Neural progenitor cell (in vitro differentiated cells): ENCODE measurements around the gene THRB. TPM values are rescaled to one million over a fixed set of nuclear protein-coding genes. Genes with fewer than 3 reads are reported as not detected.

ENCODE experiments used
- DNase-seq: peaks from one replicate; pipeline ENCODE4 v3.0.0-alpha.2; 2016; ENCODE audit warnings: low spot score
- H2AFZ ChIP-seq: fragments of 200-600 bp; sonication (generic); replicated peaks from 2 replicates; pipeline ENCODE4 v1.6.1; 2016; ENCODE audit warnings: antibody characterized with exemption
- H3F3A ChIP-seq: fragments of 200-600 bp; sonication (generic); 2 replicates; pipeline ENCODE4 v1.6.1; 2016; ENCODE audit warnings: antibody characterized with exemption, low read depth
- H3K27ac ChIP-seq: fragments of 200-600 bp; sonication (generic); 2 replicates; pipeline ENCODE4 v1.5.1; 2016; ENCODE audit warnings: mild to moderate bottlenecking
- H3K27me3 ChIP-seq: fragments of 200-600 bp; sonication (generic); 2 replicates; pipeline ENCODE4 v1.6.1; 2016; ENCODE audit warnings: mild to moderate bottlenecking, moderate library complexity
- H3K36me3 ChIP-seq: fragments of 200-600 bp; sonication (generic); 2 replicates; pipeline ENCODE4 v1.5.1; 2016
- H3K4me1 ChIP-seq: fragments of 200-600 bp; sonication (generic); 2 replicates; pipeline ENCODE4 v1.6.1; 2016; ENCODE audit warnings: mixed run types
- H3K4me2 ChIP-seq: fragments of 200-600 bp; sonication (generic); 2 replicates; pipeline ENCODE4 v1.6.1; 2016
- H3K4me3 ChIP-seq: fragments of 200-600 bp; sonication (generic); 2 replicates; pipeline ENCODE4 v1.5.1; 2016
- H3K79me2 ChIP-seq: fragments of 200-600 bp; sonication (generic); 2 replicates; pipeline ENCODE4 v1.6.1; 2016; ENCODE audit warnings: low read depth
- H3K9ac ChIP-seq: fragments of 200-600 bp; sonication (generic); 2 replicates; pipeline ENCODE4 v1.6.1; 2016
- H3K9me3 ChIP-seq: fragments of 200-600 bp; sonication (generic); 2 replicates; pipeline ENCODE4 v1.5.1; 2016; ENCODE audit warnings: low read depth
- H4K20me1 ChIP-seq: fragments of 200-600 bp; sonication (generic); 2 replicates; pipeline ENCODE4 v1.6.1; 2016; ENCODE audit warnings: low read depth
- H3K27ac Mint-ChIP-seq: 3 replicates; pipeline ENCODE4 v1.8.0; 2021; ENCODE audit warnings: mixed read lengths
- H3K27me3 Mint-ChIP-seq: 2 replicates; pipeline ENCODE4 v1.8.0; 2022; ENCODE audit warnings: low read depth, mild to moderate bottlenecking, inconsistent platforms, moderate library complexity, mixed read lengths; ENCODE audit not compliant: insufficient read depth
- H3K36me3 Mint-ChIP-seq: 3 replicates; pipeline ENCODE4 v1.8.0; 2021; ENCODE audit warnings: mixed read lengths
- H3K4me1 Mint-ChIP-seq: 3 replicates; pipeline ENCODE4 v1.8.0; 2021; ENCODE audit warnings: mixed read lengths
- H3K4me3 Mint-ChIP-seq: 3 replicates; pipeline ENCODE4 v1.8.0; 2021; ENCODE audit warnings: mild to moderate bottlenecking, moderate library complexity, mixed read lengths
- H3K9me3 Mint-ChIP-seq: 3 replicates; pipeline ENCODE4 v1.8.0; 2020; ENCODE audit warnings: mixed read lengths
- CTCF ChIP-seq: fragments of 200-600 bp; sonication (generic); IDR thresholded peaks from 2 replicates; pipeline ENCODE4 v1.5.1; 2017; ENCODE audit warnings: antibody characterized with exemption, mild to moderate bottlenecking
- EZH2 ChIP-seq: fragments of 200-600 bp; sonication (generic); IDR thresholded peaks from 2 replicates; pipeline ENCODE4 v1.6.1; 2017; ENCODE audit warnings: antibody characterized with exemption, mild to moderate bottlenecking, moderate library complexity
- EZH2phosphoT487 ChIP-seq: fragments of 200-600 bp; sonication (generic); IDR thresholded peaks from 2 replicates; pipeline ENCODE4 v1.6.1; 2017; ENCODE audit warnings: antibody characterized with exemption
- total RNA-seq: library from RNA; depleted of rRNA; stranded (reverse); fragments of >200 nt; gene quantifications from 2 replicates; pipeline ENCODE4 v1.2.3, GENCODE V29; 2015; ENCODE audit warnings: low replicate concordance

THRB gene
- total RNA-seq, 1 donor from 2014 or later = 1.2 TPM

- Histone ChIP-seq H3K4me3 (no peak overlapping the region), H3K4me1 (peaks cover 24% of the 10 kb centered on the region), H2AFZ (no peak overlapping the region), H3K9me3 (no peaks in the 10 kb centered on the region), H3K4me2 (no peak overlapping the region), H3K79me2 (no peaks in the 10 kb centered on the region), H3K36me3 (no peaks in the 10 kb centered on the region), H3K27me3 (no peaks in the 10 kb centered on the region), H3K9ac (no peak overlapping the region), H3F3A (peaks cover 13% of the 10 kb centered on the region), H4K20me1 (no peaks in the 10 kb centered on the region), H3K27ac (no peak overlapping the region)
- no peaks in the 10 kb centered on the region for H3K36me3 Mint-ChIP-seq
- no peak for DNase-seq
- peaks cover 5% of the 10 kb centered on the region for H3K27me3 Mint-ChIP-seq
- no peak for TF ChIP-seq EZH2
- H3K27ac Mint-ChIP-seq = no peak overlapping the region
- H3K4me3 Mint-ChIP-seq = no peak overlapping the region
- peaks cover 5% of the 10 kb centered on the region for H3K4me1 Mint-ChIP-seq
- peaks cover 2% of the 10 kb centered on the region for H3K9me3 Mint-ChIP-seq
These were observed 19.8 kb downstream of the THRB start for GRCh38 chr3:24474862-24475261.

DNA sequence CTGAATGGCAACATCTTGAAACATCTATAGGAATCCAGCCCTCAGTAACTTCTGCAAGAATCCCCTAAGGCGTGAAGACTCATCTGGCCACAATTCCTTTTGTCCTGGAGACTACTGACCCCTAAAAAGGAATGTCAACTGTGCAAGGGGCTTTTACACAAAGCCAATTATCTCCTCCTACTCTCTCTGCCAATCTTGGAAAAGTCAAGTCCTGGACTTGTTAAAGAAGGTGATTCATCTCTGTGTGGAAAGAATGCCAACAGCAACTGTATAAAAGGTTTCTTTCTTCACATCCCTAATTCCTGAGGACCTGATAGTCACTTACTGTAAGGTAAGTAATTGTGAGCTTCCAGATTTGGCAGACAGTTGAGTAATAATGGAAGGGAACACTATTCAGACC is 22.3 kb downstream of the THRB start:
- H2AFZ ChIP-seq = no peak overlapping the region
- Mint-ChIP-seq H3K27me3 (no peaks in the 10 kb centered on the region), H3K27ac (no peak overlapping the region), H3K36me3 (no peaks in the 10 kb centered on the region), H3K9me3 (peaks cover 2% of the 10 kb centered on the region), H3K4me1 (peaks cover 1% of the 10 kb centered on the region), H3K4me3 (no peak overlapping the region)
- no peaks in the 10 kb centered on the region for H3K27me3 ChIP-seq
- H3K36me3 ChIP-seq = no peaks in the 10 kb centered on the region
- H3K4me3 ChIP-seq = no peak overlapping the region
- no peak overlapping the region for H3K27ac ChIP-seq
- H3K4me2 ChIP-seq = no peak overlapping the region
- H3K9ac ChIP-seq = no peak overlapping the region
- no peaks in the 10 kb centered on the region for H3K79me2 ChIP-seq
- peaks cover 13% of the 10 kb centered on the region for H3K4me1 ChIP-seq
- no peaks in the 10 kb centered on the region for H3K9me3 ChIP-seq
- no peaks in the 10 kb centered on the region for H4K20me1 ChIP-seq
- DNase-seq = no peak
- TF ChIP-seq CTCF (no peak), EZH2 (no peak), EZH2phosphoT487 (no peak)
- H3F3A ChIP-seq = peaks cover 4% of the 10 kb centered on the region

GRCh38 chr3:24471486-24471885 is 23.2 kb downstream of the THRB start:
- Mint-ChIP-seq H3K4me1 (no peaks in the 10 kb centered on the region), H3K27ac (no peak overlapping the region), H3K27me3 (no peaks in the 10 kb centered on the region), H3K4me3 (no peak overlapping the region), H3K9me3 (peaks cover 2% of the 10 kb centered on the region), H3K36me3 (no peaks in the 10 kb centered on the region)
- no peak overlapping the region for H3K4me2 ChIP-seq
- no peak overlapping the region for H3K4me3 ChIP-seq
- no peak overlapping the region for H2AFZ ChIP-seq
- H3K36me3 ChIP-seq = no peaks in the 10 kb centered on the region
- H3K27me3 ChIP-seq = no peaks in the 10 kb centered on the region
- no peaks in the 10 kb centered on the region for H3K9me3 ChIP-seq
- no peak overlapping the region for H3K27ac ChIP-seq
- peaks cover 6% of the 10 kb centered on the region for H3K4me1 ChIP-seq
- H4K20me1 ChIP-seq = no peaks in the 10 kb centered on the region
- no peak overlapping the region for H3K9ac ChIP-seq
- DNase-seq = no peak
- H3K79me2 ChIP-seq = no peaks in the 10 kb centered on the region
- H3F3A ChIP-seq = no peaks in the 10 kb centered on the region
- TF ChIP-seq CTCF = no peak
- TF ChIP-seq EZH2 = no peak
- TF ChIP-seq EZH2phosphoT487 = no peak

DNA sequence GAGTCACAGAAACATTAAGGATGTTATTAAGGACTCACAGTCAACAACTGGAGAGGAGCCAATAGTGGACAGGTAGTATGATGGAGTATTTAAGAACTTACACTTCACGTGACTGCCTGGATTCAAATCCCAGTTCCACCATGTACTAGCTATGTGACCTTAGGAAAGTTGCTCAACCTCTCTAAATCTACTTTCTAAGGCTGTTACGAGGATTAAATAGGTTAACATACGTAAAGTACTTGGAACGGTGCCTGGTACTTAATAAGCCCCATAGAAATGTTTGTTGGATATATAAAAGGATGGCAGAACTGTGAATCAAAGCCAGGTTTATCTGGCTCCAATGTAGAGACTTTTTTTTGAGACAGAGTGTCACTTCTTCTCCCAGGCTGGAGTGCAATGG is 24.4 kb downstream of the THRB start:
- Histone ChIP-seq H3K27me3 (no peaks in the 10 kb centered on the region), H4K20me1 (no peaks in the 10 kb centered on the region), H3K4me3 (no peak overlapping the region), H3K36me3 (no peaks in the 10 kb centered on the region), H3K9me3 (no peaks in the 10 kb centered on the region), H3K27ac (no peak overlapping the region), H2AFZ (no peak overlapping the region), H3K4me2 (no peak overlapping the region), H3K79me2 (no peaks in the 10 kb centered on the region), H3K9ac (no peak overlapping the region), H3F3A (no peaks in the 10 kb centered on the region), H3K4me1 (no peaks in the 10 kb centered on the region)
- DNase-seq = no peak
- TF ChIP-seq CTCF (no peak), EZH2phosphoT487 (no peak), EZH2 (no peak)
- H3K4me1 Mint-ChIP-seq = no peaks in the 10 kb centered on the region
- H3K27ac Mint-ChIP-seq = no peak overlapping the region
- H3K27me3 Mint-ChIP-seq = no peaks in the 10 kb centered on the region
- H3K4me3 Mint-ChIP-seq = no peak overlapping the region
- no peaks in the 10 kb centered on the region for H3K36me3 Mint-ChIP-seq
- peaks cover 2% of the 10 kb centered on the region for H3K9me3 Mint-ChIP-seq
